Posterior vena cava (tissue), 2 donors: ENCODE data around the gene PPDPF. TPM values are rescaled to one million over a fixed set of nuclear protein-coding genes. Genes with fewer than 3 reads are reported as not detected.
"Not testable (repeated sequence)": the region's sequence is repeated elsewhere in the genome, so short reads cannot be mapped to it uniquely, and the experiment has no call there.

Source experiments
- DNase-seq: peaks from one replicate; pipeline ENCODE4 v3.0.0-alpha.2; 2020; ENCODE audit warnings: low spot score
- intact Hi-C, 2 donors: fragments of 100-400 bp; cut with DNase I; formaldehyde crosslinking; loops; one replicate each; pipeline versions ENCODE4 v1.14.1 to v1.14.2; 2022 to 2023
- total RNA-seq, 2 donors: library from RNA; stranded (reverse); fragmentation: NEBNext Ultra II Directional; extraction: Animal tissue kit (Norgen Biotek cat#: 25700); gene quantifications; one replicate each; pipeline ENCODE4 v1.2.1, GENCODE V29; 2021
- donor health status: DM: yes; HTN: yes; CAD: no.
- donor health status: DM: yes; HTN: yes; CAD: no.

Gene PPDPF
- total RNA-seq, 2 donors from 2014 or later: 172 to 331 TPM

- intact Hi-C loops: no loop called here
- no peak for DNase-seq
Observed at GRCh38 chr20:63497946-63498935, 22.3 kb upstream of the PPDPF start.

- intact Hi-C loops: no loop called here
- DNase-seq: no peak
Observed at GRCh38 chr20:63498960-63499337, 21.6 kb upstream of the PPDPF start, which contains the start of gene EEF1A2. TSS of gene EEF1A2 (minus strand) at chr20:63499083. CDS start at chr20:63497763, 1,320 bp downstream.

- intact Hi-C loops: no loop called here
Observed at GRCh38 chr20:63499338-63499969, 21.1 kb upstream of the PPDPF start.

GRCh38 chr20:63500151-63500901 is 20.2 kb upstream of the PPDPF start:
- intact Hi-C loops: no loop called here
- DNase-seq: no peak

More at GRCh38 chr20:63499338-63499969, 21.1 kb upstream of the PPDPF start:
- no peak for DNase-seq

- DNase-seq: no peak
- intact Hi-C loops: no loop called here
Observed at GRCh38 chr20:63500902-63501817, 19.4 kb upstream of the PPDPF start.

- intact Hi-C loops: loop anchor here in 1 of 2 donors (1.0 kb wide), 1 partner anchor 188 kb away; no protein-coding TSS in a partner anchor
- peak; percentile 70 for DNase-seq
Observed at GRCh38 chr20:63501818-63502670, 18.5 kb upstream of the PPDPF start.

- peak; percentile 75 for DNase-seq
- intact Hi-C loops: loop anchor here in 1 of 2 donors (1.0 kb wide), 2 partner anchors 35 to 188 kb away; no protein-coding TSS in a partner anchor
Observed at GRCh38 chr20:63502671-63503172, 17.8 kb upstream of the PPDPF start.

GRCh38 chr20:63503524-63503923 is 17.0 kb upstream of the PPDPF start:
- intact Hi-C loops: loop anchor here in 1 of 2 donors (1.0 kb wide), 1 partner anchor 36 kb away; no protein-coding TSS in a partner anchor

GRCh38 chr20:63504642-63505041 is 15.9 kb upstream of the PPDPF start:
- intact Hi-C loops: no loop called here
- DNase-seq: no peak

More at GRCh38 chr20:63503524-63503923, 17.0 kb upstream of the PPDPF start:
- DNase-seq: no peak

- intact Hi-C loops: no loop called here
- DNase-seq: no peak
Observed at GRCh38 chr20:63505281-63505680, 15.3 kb upstream of the PPDPF start.

- DNase-seq: peak; percentile 57
Observed at GRCh38 chr20:63505723-63506122, 14.8 kb upstream of the PPDPF start.

GRCh38 chr20:63507083-63507743 is 13.4 kb upstream of the PPDPF start:
- intact Hi-C loops: no loop called here
- no peak for DNase-seq

More at GRCh38 chr20:63505723-63506122, 14.8 kb upstream of the PPDPF start:
- intact Hi-C loops: no loop called here

GRCh38 chr20:63508072-63508768 is 12.3 kb upstream of the PPDPF start:
- DNase-seq: no peak
- intact Hi-C loops: no loop called here

- no peak for DNase-seq
- intact Hi-C loops: no loop called here
Observed at GRCh38 chr20:63509088-63509564, 11.4 kb upstream of the PPDPF start.

- intact Hi-C loops: no loop called here
- DNase-seq: no peak
Observed at GRCh38 chr20:63513207-63513606, 7.4 kb upstream of the PPDPF start.

GRCh38 chr20:63514520-63514919 is 6.0 kb upstream of the PPDPF start:
- intact Hi-C loops: not testable (repeated sequence)

More at GRCh38 chr20:63514520-63514919, 6.0 kb upstream of the PPDPF start:
- not testable (repeated sequence) for DNase-seq
